HG03025 (cell line): Measurements from ENCODE around the gene CCNY.
"Not testable (repeated sequence)": the region's sequence is repeated elsewhere in the genome, so short reads cannot be mapped to it uniquely, and the experiment has no call there.

ENCODE experiments used
- ATAC-seq: cut with Tn5 transposase; IDR thresholded peaks from one replicate; pipeline ENCODE4 v1.9.1; 2021; ENCODE audit warnings: mild to moderate bottlenecking, moderate library complexity; ENCODE audit not compliant: unreplicated experiment, low FRiP score

CCNY gene

GRCh38 chr10:35400595-35401268 lies 64.4 kb downstream of the CCNY start:
- ATAC-seq, result no peak

- not testable (repeated sequence) for ATAC-seq
Observed at GRCh38 chr10:35403491-35403890, 67.2 kb downstream of the CCNY start.

- ATAC-seq, result not testable (repeated sequence)
Observed at GRCh38 chr10:35404077-35404476, 67.8 kb downstream of the CCNY start.

DNA sequence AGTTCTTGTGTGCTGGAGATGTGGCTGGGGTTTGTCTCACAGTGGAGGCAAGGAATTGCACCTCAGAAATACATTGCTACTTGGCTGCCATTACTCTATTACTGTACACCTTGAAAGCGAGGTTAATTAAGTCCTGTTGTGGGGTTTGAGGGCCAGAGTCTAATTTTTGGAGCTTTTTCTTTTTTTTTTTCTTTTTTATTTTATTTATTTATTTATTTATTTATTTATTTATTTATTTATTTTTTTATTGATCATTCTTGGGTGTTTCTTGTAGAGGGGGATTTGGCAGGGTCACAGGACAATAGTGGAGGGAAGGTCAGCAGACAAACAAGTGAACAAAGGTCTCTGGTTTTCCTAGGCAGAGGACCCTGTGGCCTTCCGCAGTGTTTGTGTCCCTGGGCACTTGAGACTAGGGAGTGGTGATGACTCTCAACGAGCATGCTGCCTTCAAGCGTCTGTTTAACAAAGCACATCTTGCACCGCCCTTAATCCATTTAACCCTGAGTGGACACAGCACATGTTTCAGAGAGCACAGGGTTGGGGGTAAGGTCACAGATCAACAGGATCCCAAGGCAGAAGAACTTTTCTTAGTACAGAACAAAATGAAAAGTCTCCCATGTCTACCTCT lies 69.8 kb downstream of the CCNY start:
- ATAC-seq, result not testable (repeated sequence)

- ATAC-seq, result not testable (repeated sequence)
Observed at GRCh38 chr10:35407696-35408095, 71.4 kb downstream of the CCNY start.

DNA sequence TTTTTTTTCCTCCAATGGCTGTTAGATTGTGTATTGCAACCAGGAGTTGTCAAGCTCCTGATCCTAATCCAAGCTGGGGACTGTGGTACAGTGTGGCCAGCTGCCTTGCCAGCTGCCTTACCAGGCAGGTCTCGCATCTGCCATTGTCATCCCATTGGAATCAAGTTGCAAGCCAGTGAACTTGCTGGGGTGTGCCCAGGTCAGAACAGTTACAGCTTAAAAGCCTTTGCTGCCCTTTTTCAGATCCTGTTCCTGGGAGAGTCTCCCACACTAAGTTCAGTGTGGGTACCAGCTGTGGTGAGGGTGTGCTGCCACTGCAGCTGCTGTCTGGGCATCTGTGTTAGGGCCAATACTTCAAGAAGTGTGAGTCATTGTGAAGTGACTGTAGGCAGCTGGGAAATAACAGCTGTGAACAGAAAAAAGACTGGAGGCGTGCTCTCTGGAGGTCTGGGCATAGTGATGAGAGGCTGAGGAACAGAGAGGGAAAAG lies 72.8 kb downstream of the CCNY start:
- no peak for ATAC-seq

GRCh38 chr10:35409808-35410207 lies 73.5 kb downstream of the CCNY start:
- ATAC-seq, result no peak

DNA sequence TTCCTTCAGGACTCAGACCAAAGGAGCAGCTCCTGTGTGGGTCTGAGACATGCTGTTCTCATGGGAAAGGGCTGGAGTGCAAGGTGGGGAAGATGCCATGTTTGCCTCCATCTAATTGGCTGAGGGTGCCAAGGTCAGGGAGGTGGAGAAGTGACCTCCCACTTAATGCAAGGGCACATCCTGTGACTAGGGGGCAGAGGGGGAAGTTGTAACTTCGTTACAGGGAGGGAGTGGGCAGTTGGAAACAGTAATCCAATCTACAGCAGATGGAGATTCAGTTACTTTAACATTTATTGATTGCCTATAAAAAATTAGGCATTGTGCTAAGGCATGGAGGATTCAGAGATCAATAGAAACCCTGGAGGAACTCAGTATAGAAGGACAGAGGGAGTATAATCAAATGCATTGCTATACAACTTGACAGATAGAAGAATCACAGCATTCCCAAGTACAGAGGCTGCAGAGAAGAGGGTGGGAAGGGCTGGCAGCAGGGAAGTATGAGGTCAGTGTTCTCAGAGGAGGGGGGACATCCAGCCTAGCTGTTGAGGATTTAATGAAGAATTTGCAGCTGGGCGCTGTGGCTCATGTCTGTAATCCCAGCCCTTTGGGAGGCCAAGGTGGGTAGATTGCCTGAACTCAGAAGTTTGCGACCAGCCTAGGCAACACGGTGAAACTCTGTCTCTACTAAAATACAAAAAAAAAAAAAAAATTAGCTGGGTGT lies 75.9 kb downstream of the CCNY start:
- no peak for ATAC-seq

DNA sequence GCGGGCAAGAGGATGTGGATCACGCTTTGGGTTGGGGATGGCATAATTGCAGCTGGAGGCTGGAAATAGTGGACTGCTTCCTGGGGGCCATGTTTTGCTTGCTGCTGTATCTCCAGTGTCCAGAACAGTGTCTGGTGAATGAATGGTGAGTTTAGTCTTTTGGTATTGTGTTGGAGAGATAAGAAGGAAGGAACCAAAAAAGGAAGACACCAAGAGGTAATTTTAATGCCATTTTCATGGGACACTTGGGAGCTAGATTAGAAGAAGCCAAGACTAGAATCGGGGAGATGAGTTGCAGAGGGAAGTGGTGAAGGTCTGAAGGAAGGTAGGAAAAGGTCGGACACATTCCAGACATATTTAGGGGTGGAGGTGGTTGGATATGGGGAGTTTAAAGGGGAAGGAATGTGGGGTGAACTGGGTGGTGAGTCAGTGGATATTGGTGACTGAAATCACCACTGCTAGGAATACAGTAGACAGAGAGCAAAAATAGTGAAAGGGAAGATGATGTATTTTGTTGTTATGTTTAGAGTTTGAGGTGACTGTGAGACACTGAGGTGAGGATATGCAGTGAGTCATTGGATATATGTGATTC lies 76.7 kb downstream of the CCNY start:
- ATAC-seq, result no peak

- ATAC-seq, result no peak
Observed at GRCh38 chr10:35413985-35414861, 77.9 kb downstream of the CCNY start.

DNA sequence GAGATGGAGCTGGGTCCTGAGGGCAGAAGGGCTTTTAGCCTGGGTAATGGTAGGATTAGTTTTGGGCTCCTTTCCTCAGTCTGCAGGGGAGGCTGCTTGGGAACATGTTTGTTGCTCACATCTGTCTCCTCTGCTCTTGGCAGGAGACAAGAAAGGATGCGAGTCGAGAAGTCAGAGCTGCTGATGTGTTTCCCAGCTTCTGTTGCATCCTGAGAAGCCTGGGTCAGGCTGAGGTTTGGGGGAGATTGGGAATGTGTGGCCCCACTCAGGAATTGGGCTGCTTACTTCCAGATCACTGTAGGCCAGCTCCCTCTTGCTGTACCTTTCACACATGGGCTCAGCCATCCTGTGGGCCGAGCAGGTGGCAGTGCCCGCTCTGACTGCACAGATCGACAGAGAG lies 79.2 kb downstream of the CCNY start:
- no peak for ATAC-seq

GRCh38 chr10:35416619-35417312 lies 80.5 kb downstream of the CCNY start:
- ATAC-seq, result no peak

- ATAC-seq, result no peak
Observed at GRCh38 chr10:35417313-35417625, 81.0 kb downstream of the CCNY start.

GRCh38 chr10:35417795-35418194 lies 81.5 kb downstream of the CCNY start:
- no peak for ATAC-seq

- not testable (repeated sequence) for ATAC-seq
Observed at GRCh38 chr10:35418580-35418979, 82.3 kb downstream of the CCNY start.

- no peak for ATAC-seq
Observed at GRCh38 chr10:35420044-35420443, 83.7 kb downstream of the CCNY start.

DNA sequence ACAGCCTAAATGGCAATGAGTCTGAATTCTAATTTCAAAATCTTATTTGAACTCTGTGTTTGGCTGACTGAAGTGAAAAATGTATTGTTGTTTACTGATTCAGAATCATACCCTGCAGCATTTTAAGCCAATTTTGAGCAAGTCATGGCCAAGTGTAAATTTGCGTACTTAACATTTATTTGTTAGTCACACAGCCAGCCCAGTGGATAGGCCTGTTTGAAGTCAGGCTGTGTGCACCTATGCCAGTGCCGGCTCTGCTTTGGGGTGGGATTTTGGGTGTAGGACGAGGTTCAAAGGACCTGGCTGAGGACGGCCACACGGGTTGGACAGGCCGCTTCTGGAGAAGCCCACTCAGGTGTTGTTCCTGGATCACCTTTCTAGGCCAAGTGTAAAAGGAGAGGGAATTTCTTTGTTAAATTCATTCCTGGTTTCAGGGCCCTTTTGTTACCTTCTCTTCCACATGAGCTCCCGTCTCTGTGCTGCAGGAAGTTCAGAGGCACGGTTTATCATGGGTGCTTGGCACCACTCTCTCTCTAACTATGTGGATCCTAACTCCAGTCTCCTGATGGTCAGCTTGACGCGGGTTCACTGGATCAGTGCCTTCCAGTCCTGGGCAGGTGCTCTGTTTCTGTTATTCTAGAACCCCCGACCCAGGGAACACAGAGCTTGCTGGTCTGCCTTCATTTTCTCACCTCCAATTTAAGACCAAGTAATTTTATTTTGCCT lies 84.7 kb downstream of the CCNY start:
- ATAC-seq, result no peak

GRCh38 chr10:35421553-35422178 lies 85.4 kb downstream of the CCNY start:
- no peak for ATAC-seq

DNA sequence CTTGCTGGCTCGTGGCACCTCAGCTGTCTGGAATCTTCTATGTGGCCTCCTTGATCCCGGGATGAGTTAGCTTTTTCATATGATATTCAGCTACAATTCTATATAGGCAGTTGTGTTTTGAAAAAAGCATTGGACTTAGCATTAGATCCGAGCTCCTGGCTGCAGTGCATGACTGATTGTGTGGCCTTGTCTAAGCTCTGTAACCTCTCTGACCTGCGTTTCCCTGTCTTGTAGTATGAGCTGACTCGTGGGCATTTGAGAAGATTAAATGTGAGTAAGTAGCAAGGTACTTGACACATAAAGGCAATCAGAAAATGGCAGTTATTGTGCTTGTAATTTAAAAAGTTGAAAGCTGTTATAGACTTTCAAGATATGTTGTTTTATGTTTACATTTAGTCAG lies 85.9 kb downstream of the CCNY start:
- ATAC-seq, result no peak
